Retinal pigment epithelial cell (primary cell): ENCODE data around the gene CD53.

Experiments used
- DNase-seq: peaks from one replicate; pipeline ENCODE4 v3.0.0-alpha.2; 2010; ENCODE audit warnings: low read depth
- H3K4me3 ChIP-seq: 2 replicates; pipeline ENCODE4 v1.5.1; 2011; ENCODE audit warnings: mild to moderate bottlenecking, low read length, control low read depth, moderate library complexity
- CTCF ChIP-seq: conservative IDR thresholded peaks from 2 replicates; pipeline ENCODE4 v1.5.1; 2011; ENCODE audit warnings: low read depth, low read length, control low read depth, inconsistent platforms

CD53 gene

GRCh38 chr1:110870721-110871388, 2.1 kb upstream of the CD53 start:
- TF ChIP-seq CTCF = no peak
- H3K4me3 ChIP-seq = no peak overlapping the region
- no peak for DNase-seq

GRCh38 chr1:110872366-110872744, 593 bp upstream of the CD53 start:
- H3K4me3 ChIP-seq = no peak overlapping the region
- no peak for TF ChIP-seq CTCF

GRCh38 chr1:110873856-110874255, 908 bp downstream of the CD53 start:
- no peak for TF ChIP-seq CTCF
- DNase-seq = no peak
- no peak overlapping the region for H3K4me3 ChIP-seq

More at GRCh38 chr1:110872366-110872744, 593 bp upstream of the CD53 start:
- no peak for DNase-seq

GRCh38 chr1:110874324-110875215, 1.6 kb downstream of the CD53 start:
- TF ChIP-seq CTCF = no peak
- no peak for DNase-seq
- H3K4me3 ChIP-seq = no peak overlapping the region

GRCh38 chr1:110875216-110875731, 2.3 kb downstream of the CD53 start:
- DNase-seq = no peak
- TF ChIP-seq CTCF = no peak
- no peak overlapping the region for H3K4me3 ChIP-seq

- TF ChIP-seq CTCF = no peak
- DNase-seq = no peak
- H3K4me3 ChIP-seq = no peak overlapping the region
Measured at GRCh38 chr1:110876748-110877341, 3.9 kb downstream of the CD53 start.
